Upper lobe of left lung (tissue), 4 donors: ENCODE data around the gene UXS1.

ENCODE experiments used
- EP300 ChIP-seq, 4 donors: sonication (generic); formaldehyde crosslinking; IDR thresholded peaks; one replicate each; pipeline ENCODE4 v1.5.1; 2017; ENCODE audit warnings: antibody characterized with exemption in 4 of 4, control low read depth in 2 of 4
- POLR2AphosphoS5 ChIP-seq, 2 donors: sonication (generic); formaldehyde crosslinking; IDR thresholded peaks; one replicate each; pipeline ENCODE4 v1.5.1; 2017; ENCODE audit warnings: antibody characterized with exemption in 2 of 2
- TF ChIP-seq, protein P1 (sequence below), 6 experiments: fragments of 450-650 bp in 4 of 6; fragments of 200-600 bp in 2 of 6; sonication (generic) in 2 of 6; IDR thresholded peaks; one replicate each; pipeline ENCODE4 v1.5.1; 2016 to 2019; ENCODE audit warnings: antibody characterized with exemption in 6 of 6

DNA sequence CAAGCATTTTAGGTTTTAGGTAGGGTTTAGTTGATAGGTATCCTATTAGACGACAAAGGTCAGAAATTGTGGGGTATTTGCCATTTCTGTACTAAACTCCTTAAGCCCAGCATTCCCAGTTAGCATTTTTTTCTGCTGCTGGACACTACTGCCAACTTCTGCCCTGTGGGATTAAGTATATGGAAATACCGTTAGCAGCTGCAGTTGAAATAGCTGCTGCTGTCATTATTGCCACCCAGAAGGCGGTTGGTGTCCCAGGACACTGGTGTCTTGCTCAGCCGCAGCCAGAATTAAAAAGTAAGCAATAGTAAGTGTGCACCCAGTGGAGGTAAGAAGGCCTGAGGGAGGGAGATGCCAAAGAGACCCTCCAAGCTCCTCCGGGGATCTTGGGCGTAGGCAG lies 1.9 kb upstream of the UXS1 start:
- TF ChIP-seq EP300 (IDR thresholded peaks at IDR 0.05), result no peak
- TF ChIP-seq, protein P1, sequence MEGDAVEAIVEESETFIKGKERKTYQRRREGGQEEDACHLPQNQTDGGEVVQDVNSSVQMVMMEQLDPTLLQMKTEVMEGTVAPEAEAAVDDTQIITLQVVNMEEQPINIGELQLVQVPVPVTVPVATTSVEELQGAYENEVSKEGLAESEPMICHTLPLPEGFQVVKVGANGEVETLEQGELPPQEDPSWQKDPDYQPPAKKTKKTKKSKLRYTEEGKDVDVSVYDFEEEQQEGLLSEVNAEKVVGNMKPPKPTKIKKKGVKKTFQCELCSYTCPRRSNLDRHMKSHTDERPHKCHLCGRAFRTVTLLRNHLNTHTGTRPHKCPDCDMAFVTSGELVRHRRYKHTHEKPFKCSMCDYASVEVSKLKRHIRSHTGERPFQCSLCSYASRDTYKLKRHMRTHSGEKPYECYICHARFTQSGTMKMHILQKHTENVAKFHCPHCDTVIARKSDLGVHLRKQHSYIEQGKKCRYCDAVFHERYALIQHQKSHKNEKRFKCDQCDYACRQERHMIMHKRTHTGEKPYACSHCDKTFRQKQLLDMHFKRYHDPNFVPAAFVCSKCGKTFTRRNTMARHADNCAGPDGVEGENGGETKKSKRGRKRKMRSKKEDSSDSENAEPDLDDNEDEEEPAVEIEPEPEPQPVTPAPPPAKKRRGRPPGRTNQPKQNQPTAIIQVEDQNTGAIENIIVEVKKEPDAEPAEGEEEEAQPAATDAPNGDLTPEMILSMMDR (IDR thresholded peaks at IDR 0.05), result no peak
- TF ChIP-seq POLR2AphosphoS5 (IDR thresholded peaks at IDR 0.05), result no peak
